Left renal pelvis (tissue), 4 donors: ENCODE measurements around the gene KIAA1217. TPM values are rescaled to one million over a fixed set of nuclear protein-coding genes. Genes with fewer than 3 reads are reported as not detected.

Experiments
- DNase-seq, 4 donors: peaks; one replicate each; pipeline ENCODE4 v3.0.0-alpha.2; 2013; ENCODE audit warnings: low read depth in 4 of 4, low spot score in 3 of 4
- polyA plus RNA-seq, 4 donors: library from polyadenylated mRNA; unstranded; fragments of 120-200 nt; gene quantifications; one replicate each; pipeline ENCODE4 v1.2.1, GENCODE V29; 2013; ENCODE audit not compliant: insufficient read length in 4 of 4

Gene KIAA1217
- polyA plus RNA-seq, 4 donors = 84.5 to 137 (median 92.3) TPM

GRCh38 chr10:24569330-24569796 is 360.4 kb downstream of the KIAA1217 start:
- DNase-seq = no peak

GRCh38 chr10:24569828-24570657 is 361.1 kb downstream of the KIAA1217 start:
- no peak for DNase-seq

DNA sequence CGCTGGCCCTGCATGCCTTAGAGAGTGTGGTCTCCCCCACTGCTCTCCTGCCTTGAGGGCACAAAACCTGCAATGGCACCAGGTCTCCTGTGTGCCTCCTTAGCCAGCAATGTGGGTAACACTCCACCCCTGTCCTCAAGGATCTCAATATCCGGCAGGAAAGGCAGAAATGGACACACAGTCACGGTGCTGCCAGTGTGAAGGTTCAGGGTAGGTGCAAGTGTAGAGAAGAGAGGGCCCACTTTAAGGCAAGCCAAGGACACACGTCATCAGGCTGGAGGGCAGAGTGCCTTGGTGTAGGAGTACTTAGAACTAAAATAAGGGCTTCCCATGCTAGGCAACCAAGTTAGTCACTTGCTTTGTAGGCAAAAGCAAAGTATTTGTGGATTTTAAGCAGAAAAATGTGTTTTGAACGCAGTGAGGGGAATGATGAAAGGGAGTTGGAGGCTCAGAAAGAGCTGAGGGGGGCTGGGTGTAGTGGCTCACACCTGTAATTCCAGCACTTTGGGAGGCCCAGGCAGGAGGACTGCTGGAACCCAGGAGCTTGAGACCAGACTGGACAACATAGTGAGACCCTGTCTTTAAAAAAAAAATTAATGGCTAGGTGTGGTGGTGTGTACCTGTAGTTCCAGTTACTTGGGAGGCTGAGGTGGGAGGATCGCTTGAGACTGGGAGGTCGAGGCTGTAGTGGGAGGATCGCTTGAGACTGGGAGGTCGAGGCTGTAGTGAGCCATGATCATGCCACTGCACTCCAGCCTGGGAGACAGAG is 361.9 kb downstream of the KIAA1217 start:
- DNase-seq = no peak

GRCh38 chr10:24571870-24572450 is 363.0 kb downstream of the KIAA1217 start:
- DNase-seq = no peak

GRCh38 chr10:24574161-24574560 is 365.2 kb downstream of the KIAA1217 start:
- no peak for DNase-seq

GRCh38 chr10:24574578-24575155 is 365.7 kb downstream of the KIAA1217 start:
- no peak for DNase-seq

DNA sequence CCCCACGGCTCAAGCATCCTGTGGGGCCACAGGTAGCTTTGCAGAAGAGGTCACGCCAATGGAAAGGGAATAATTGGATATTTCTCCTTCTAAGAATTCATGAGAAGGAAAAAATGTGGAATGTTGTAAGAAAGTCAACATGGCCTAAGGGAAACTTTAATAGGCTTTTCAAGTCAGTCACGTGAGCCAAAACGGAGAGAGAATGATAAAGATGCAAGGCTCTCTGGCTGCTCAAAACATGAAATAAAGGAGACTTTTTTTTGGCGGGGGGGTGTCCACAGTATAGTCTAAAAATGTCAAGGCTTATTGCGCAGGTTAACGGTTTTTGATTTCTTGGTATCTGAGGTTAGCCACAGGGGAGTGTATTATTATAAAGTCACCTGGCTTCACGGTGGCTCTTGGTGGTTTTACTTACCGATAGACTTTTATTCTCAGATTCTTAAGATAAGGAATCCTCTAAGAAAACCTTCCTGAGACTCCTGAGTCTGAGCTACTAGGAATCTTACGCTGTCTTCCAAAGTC is 366.6 kb downstream of the KIAA1217 start:
- DNase-seq = no peak

DNA sequence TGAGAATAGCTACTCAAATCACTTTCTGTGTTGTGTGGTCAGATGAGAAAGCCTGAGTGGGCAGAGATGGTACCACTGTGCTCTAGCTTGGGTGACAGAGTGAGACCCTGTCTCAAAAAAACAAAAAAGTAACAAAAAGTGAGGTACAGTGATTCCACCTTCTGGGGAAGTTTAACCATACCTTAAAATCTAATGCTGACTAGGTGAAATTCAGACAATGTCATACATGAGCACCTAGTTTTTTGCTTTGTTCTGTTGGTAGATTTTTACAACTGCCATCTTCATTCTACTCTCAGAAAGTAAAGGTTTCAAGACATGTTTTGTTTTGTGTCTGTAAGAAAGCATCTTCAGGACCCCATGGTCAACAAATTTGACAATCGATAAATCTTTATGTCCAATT is 370.5 kb downstream of the KIAA1217 start:
- DNase-seq = no peak

GRCh38 chr10:24579906-24580305 is 371.0 kb downstream of the KIAA1217 start:
- DNase-seq = no peak

GRCh38 chr10:24589265-24589664 is 380.3 kb downstream of the KIAA1217 start:
- no peak for DNase-seq

DNA sequence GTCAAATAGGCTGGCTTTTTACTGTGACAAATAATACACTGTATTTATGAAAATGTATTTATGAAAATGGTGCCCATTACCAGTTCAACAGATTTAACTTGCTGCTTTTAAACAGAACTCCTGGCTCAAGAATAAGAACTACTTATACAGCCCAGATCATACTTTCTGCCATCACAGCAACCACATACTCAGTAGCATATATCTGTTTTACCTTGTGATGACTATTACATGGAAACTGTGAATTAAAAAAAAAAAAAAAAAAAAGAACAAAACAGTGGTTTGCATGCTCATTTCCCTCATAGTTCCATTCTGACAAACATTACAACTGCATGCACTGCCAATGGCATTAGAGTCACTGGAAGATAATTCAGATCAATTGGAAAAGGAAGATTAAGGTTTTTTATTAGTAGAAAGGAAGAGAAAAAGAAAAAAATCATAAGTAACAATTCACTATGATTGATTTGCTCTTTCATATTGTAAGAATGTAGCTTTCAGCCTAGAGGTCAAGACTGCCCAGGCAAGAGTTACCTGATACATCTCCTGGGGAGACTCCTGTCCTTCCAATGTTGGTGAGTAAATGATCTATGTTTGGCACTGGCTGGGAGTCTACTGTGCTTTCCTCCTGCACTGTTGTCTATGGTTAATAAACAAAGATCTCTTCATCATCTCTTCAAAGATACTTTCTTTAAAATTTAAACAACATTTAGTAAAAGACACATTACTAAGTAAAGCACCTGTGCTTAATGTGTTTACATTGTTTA is 381.9 kb downstream of the KIAA1217 start:
- no peak for DNase-seq

- no peak for DNase-seq
Measured at GRCh38 chr10:24596217-24596930, 387.4 kb downstream of the KIAA1217 start.

- DNase-seq = no peak
Measured at GRCh38 chr10:24597426-24597825, 388.5 kb downstream of the KIAA1217 start.
